SJSA1 (cell line): ENCODE data around the gene KCNN4. TPM values are rescaled to one million over a fixed set of nuclear protein-coding genes. Genes with fewer than 3 reads are reported as not detected.

Experiments used
- DNase-seq, 2 experiments: peaks; one replicate each; pipeline ENCODE4 v3.0.0-alpha.2; 2015 to 2020; ENCODE audit warnings: low spot score in 2 of 2, low read depth in 1 of 2
- H3K27ac ChIP-seq: fragments of 250-450 bp; sonication (Bioruptor Pico); 2 replicates; pipeline ENCODE4 v1.5.1; 2020; ENCODE audit warnings: mild to moderate bottlenecking, moderate library complexity
- H3K27me3 ChIP-seq: fragments of 250-450 bp; sonication (Bioruptor Pico); replicated peaks from 2 replicates; pipeline ENCODE4 v1.5.1; 2020; ENCODE audit warnings: mild to moderate bottlenecking, moderate library complexity
- H3K36me3 ChIP-seq: fragments of 250-450 bp; sonication (Bioruptor Pico); 2 replicates; pipeline ENCODE4 v1.5.1; 2020; ENCODE audit warnings: mild to moderate bottlenecking
- H3K4me1 ChIP-seq: fragments of 250-450 bp; sonication (Bioruptor Pico); replicated peaks from 2 replicates; pipeline ENCODE4 v1.6.1; 2021; ENCODE audit warnings: mild to moderate bottlenecking
- H3K4me3 ChIP-seq: fragments of 250-450 bp; sonication (Bioruptor Pico); 2 replicates; pipeline ENCODE4 v1.5.1; 2020; ENCODE audit warnings: mild to moderate bottlenecking
- H3K9me3 ChIP-seq: fragments of 250-450 bp; sonication (Bioruptor Pico); replicated peaks from 2 replicates; pipeline ENCODE4 v1.5.1; 2020; ENCODE audit warnings: mild to moderate bottlenecking
- total RNA-seq: library from RNA; depleted of rRNA; stranded (reverse); fragments of >200 nt; shearing (Covaris generic); gene quantifications from 2 replicates; pipeline ENCODE4 v1.2.3, GENCODE V29; 2014

The KCNN4 gene
- total RNA-seq, 1 experiment from 2014 or later = 5.1 TPM

DNA sequence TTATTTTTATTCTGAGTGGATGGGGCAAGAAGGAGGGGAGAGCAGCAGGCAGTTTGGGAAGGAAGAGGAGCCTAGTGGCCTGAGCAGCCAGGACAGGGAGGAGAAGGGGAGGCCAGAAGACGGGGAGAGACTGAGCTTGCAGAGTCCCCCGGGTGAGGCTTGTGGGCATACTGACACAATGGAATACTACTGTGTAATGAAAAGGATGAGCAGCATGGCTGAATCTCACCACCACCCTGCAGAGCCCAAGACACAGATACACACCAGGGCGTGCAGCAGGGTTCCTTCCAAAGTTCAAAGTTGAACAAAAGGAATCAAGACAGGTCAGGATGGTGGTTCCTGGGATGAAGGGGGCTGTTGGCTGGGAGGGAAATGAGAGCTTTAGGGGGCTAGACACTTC lies 18.0 kb downstream of the KCNN4 start:
- H3K27ac ChIP-seq = no peak overlapping the region
- peaks cover 59% of the 10 kb centered on the region for H3K4me1 ChIP-seq
- H3K36me3 ChIP-seq = 0 out of 2 replicates have a peak, but pooled peaks cover 4% of the 10 kb centered on the region
- no peaks in the 10 kb centered on the region for H3K27me3 ChIP-seq
- DNase-seq = no peak
- no peak overlapping the region for H3K4me3 ChIP-seq
- no peaks in the 10 kb centered on the region for H3K9me3 ChIP-seq

DNA sequence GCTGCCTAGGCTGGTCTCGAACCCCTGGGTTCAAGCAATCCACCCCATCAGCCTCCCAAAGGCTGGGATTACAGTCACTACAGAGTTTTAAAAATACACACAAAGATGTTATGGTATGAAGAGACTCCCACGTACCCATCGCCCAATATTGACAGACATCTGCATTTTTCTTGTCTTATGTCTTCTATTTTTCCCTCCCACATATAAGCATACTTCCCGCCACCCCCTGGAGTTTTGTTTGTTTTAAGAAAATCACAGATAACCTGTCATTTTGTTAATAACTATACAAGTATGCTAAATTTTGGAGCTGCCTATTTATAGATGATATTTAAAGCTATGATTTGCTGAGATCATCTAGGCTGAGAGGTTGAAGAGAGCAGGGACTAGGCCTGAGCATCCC lies 19.8 kb downstream of the KCNN4 start:
- Histone ChIP-seq H3K9me3 (no peaks in the 10 kb centered on the region), H3K27ac (no peak overlapping the region), H3K36me3 (peaks cover 8% of the 10 kb centered on the region; the same call in 1 of the 2 replicates), H3K4me3 (no peak overlapping the region), H3K27me3 (no peaks in the 10 kb centered on the region), H3K4me1 (peaks cover 68% of the 10 kb centered on the region)
- no peak for DNase-seq

DNA sequence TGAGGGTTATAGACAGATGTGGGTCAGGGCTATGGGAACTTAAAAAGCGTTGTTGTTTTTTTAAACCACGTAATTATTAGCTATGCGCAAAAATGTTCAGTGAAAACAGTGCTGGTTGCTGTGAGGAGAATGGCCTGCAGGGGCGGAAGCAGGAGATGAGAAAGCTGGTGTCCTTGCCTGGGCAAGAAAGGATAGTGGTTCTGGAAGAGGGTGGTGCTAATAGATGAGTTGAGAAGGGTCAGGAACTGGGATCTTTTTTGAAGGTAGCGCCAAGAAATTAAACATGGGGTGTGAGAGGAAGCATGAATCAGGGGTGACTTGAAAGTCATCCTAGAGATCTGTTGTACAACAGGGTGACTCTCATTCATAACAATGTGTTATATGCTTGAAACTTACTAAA lies 21.3 kb downstream of the KCNN4 start:
- Histone ChIP-seq H3K36me3 (peaks cover 16% of the 10 kb centered on the region), H3K27ac (no peak overlapping the region; the same call in 1 of the 2 replicates), H3K4me1 (peaks cover 64% of the 10 kb centered on the region), H3K27me3 (no peaks in the 10 kb centered on the region), H3K4me3 (no peak overlapping the region), H3K9me3 (no peaks in the 10 kb centered on the region)
- peak; percentile 47 to 58 for DNase-seq

DNA sequence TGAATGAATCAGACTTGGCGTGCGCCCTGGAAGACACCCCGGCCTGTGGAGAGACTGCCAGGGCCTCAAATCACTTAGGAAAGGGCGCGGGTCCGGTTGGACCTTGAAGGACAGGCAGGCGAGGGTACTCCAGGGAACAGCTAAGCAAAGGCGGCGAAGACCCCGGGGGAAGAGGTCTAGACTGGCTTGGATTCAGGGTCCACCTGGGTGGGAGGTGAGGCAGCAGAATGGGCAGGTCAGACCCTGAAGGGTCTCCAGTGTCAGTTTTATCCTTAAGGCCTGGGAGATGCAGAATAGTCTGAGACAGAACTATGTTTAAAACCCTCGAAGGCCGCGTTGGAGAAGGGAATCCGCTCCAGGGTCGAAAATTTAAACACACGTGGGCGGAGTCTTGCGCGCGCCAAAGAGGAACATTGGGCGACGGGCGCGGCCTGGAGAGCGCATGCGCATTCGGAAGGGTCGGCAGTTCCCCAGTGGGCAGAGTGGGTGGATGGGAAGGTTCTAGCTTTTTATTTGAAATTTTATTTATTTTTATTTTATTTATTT lies 25.4 kb downstream of the KCNN4 start:
- H3K27me3 ChIP-seq = no peaks in the 10 kb centered on the region
- peaks cover 77% of the 10 kb centered on the region for H3K4me1 ChIP-seq
- peaks cover 41% of the 10 kb centered on the region for H3K36me3 ChIP-seq
- no peaks in the 10 kb centered on the region for H3K9me3 ChIP-seq
- DNase-seq = peak; percentile 78 to 89
- peak overlapping the region; percentile 77 for H3K4me3 ChIP-seq
- peak overlapping the region; percentile 99 for H3K27ac ChIP-seq

DNA sequence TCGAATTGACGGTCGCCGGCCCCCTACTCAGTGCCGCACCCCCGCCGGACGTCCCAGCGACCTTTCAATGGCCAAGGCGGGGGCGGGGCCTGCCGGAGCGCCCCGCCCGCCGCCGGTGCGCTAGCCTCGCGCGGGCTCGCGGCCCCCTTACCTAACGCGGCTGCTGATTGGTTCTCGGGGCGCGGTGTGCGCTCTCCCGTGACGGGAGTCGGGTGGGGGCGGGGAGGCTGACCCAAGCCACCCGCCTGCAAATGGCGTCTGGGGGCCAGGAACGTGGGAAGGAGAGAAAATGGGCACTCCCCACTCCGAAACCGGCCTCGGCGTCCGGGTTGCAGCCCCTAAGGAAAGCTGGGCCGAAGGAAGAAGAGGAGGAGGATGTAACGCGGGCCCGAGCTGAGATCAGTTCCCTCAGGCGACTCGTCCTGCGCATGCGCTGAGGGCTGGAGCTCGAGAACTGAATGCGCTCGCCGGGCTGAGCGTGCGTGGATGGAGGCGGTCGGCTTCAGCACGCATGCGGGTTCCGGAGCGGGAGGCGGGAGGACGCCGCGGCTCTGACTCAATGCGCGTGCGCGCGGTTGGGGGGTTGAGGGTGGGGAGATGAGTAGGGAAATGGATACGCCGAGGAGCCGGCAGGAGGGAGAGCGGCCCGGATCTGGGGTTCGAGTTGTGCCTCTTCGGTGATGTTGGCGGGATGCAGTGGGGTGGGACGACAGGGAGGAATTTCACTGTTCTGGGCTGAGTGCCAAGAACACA lies 26.1 kb downstream of the KCNN4 start, which contains the start of gene SMG9:
Gene SMG9 (minus strand): TSS at position 460 of the 753 bp plus-strand sequence. CDS start 4,221 bp downstream, outside the sequence.
- DNase-seq = peak; percentile 99
- peak within 1 kb of the TSS; percentile 99 for H3K27ac ChIP-seq
- peaks cover 47% of the 10 kb centered on the region for H3K36me3 ChIP-seq
- peaks cover 75% of the 10 kb centered on the region for H3K4me1 ChIP-seq
- H3K27me3 ChIP-seq = no peaks in the 10 kb centered on the region
- no peaks in the 10 kb centered on the region for H3K9me3 ChIP-seq
- H3K4me3 ChIP-seq = peak within 1 kb of the TSS; percentile 77

DNA sequence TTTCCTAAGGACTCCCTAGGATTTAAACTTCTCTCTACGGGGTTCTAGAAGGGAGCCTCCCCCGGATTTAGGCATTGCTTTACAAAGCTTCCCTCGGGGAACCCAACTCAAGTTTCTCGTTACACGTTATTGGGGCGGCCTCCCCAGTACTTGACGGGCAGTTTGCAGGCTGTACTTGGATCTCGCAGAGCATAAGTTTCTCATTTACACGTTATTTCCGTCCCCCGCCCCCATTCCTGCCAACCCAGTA lies 26.6 kb downstream of the KCNN4 start:
- Histone ChIP-seq H3K9me3 (no peaks in the 10 kb centered on the region), H3K36me3 (peaks cover 52% of the 10 kb centered on the region), H3K4me3 (peak overlapping the region; percentile 77), H3K4me1 (peaks cover 70% of the 10 kb centered on the region), H3K27me3 (no peaks in the 10 kb centered on the region), H3K27ac (peak overlapping the region; percentile 99)
- DNase-seq = no peak

DNA sequence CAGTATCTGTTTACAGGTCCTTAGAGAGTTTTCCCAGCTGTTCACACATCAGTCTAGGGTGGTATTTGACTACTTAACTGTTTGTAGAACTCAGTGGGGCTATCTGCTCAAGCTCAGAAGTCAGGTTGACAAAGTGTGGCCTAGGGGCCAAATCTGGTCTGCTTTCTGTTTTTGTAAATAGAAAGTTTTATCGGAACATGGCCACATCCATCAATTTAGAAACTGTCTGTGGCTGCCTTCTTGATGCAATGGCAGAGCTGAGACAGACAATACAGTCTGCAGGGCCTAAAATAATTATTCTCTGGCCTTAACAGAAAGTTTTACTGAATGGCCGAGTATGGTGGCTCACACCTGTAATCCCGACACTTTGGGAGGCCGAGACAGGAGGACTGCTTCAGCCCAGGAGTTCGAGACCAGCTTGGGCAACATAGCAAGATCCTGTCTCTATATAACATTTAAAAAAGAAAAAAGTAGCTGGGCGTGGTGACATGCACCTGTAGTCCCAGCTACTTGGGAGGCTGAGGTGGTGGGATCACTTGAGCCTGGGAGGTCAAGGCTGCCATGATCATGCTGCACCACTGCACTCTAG lies 28.4 kb downstream of the KCNN4 start:
- no peak overlapping the region for H3K4me3 ChIP-seq
- no peaks in the 10 kb centered on the region for H3K27me3 ChIP-seq
- peaks cover 68% of the 10 kb centered on the region for H3K36me3 ChIP-seq
- no peak overlapping the region for H3K27ac ChIP-seq
- H3K9me3 ChIP-seq = no peaks in the 10 kb centered on the region
- peaks cover 55% of the 10 kb centered on the region for H3K4me1 ChIP-seq
- no peak for DNase-seq

DNA sequence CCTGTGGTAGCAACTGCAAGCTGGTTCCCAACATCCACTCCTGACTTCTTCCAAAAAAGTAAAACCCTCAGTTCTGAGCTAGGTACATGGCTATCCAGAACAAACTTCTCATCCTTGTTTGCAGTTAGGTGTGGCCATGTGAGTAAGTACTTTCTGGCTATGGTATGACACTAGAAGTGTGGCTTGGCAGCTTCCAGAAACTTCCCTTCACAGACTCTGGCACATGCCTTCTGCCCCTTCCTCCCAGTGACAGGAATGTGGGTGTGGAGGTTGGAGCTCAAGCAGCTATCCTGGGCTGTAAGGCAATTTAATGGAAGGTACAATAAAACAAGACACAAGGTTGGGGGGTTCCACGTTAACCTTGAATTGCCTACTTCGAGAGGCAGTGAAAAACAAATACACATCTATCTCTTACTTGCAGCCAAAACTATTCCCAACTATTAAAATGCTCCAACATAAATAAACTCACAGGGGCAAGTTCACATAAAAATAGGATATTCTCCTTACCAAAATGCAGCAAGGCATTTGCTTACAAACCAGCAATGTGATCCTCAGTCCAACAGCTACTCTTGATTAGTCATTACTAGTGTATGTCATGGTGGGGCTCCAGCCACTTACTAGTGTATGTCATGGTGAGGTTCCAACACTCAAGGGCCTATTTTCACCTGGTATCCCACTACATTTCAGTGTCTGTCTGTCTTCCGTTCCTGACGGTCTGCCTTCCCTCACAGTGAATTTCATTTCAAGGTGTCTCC lies 29.1 kb downstream of the KCNN4 start:
- no peaks in the 10 kb centered on the region for H3K9me3 ChIP-seq
- peaks cover 47% of the 10 kb centered on the region for H3K4me1 ChIP-seq
- peak in 1 of 2 experiments; percentile 28 for DNase-seq
- no peak overlapping the region for H3K4me3 ChIP-seq
- no peak overlapping the region for H3K27ac ChIP-seq
- H3K36me3 ChIP-seq = peaks cover 74% of the 10 kb centered on the region
- H3K27me3 ChIP-seq = no peaks in the 10 kb centered on the region

DNA sequence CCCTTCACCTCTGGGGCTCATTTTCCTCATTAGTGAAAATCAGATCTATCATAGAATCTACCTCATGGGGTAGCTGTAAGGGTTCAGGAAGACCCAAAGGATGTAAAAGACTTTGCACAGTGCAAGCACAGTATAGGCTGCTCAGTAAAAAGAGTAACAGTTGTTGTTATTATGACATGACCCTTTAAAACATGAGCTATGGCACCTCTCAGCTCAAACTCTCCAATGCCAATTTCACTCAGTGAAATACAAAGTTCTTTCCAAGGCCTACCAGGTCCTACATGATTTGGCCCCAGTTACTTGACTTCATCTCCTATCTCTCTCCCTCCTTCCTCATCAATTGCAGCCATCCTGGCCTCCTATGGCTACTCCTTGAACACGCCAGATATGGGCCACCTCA lies 30.9 kb downstream of the KCNN4 start:
- H3K4me3 ChIP-seq = no peak overlapping the region

DNA sequence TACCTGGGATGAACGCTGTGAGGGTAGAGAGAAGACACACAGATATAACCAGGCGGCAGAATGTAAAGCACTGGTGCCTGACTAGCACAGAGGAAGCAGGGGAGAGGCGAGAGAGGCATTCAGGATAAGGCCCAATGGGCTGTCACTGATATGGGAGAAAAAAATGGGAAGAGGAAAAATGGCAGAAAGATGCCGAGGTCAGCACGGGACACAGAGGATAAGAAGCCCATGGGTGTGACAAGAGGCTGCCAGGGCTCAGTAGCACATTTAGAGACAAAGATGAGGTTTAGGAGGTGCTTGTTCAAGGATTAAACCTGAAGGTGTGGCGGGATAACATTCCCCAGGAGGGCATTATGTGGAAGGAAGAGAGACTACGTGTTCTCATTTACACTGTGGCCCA lies 31.6 kb downstream of the KCNN4 start:
- H3K36me3 ChIP-seq = peaks cover 79% of the 10 kb centered on the region
- H3K4me3 ChIP-seq = no peak overlapping the region
- no peaks in the 10 kb centered on the region for H3K27me3 ChIP-seq
- no peaks in the 10 kb centered on the region for H3K9me3 ChIP-seq
- H3K4me1 ChIP-seq = peaks cover 30% of the 10 kb centered on the region
- no peak overlapping the region for H3K27ac ChIP-seq
- DNase-seq = no peak

More for the DNA sequence above, 30.9 kb downstream of the KCNN4 start:
- H3K27ac ChIP-seq = no peak overlapping the region
- peaks cover 30% of the 10 kb centered on the region for H3K4me1 ChIP-seq
- no peaks in the 10 kb centered on the region for H3K9me3 ChIP-seq
- H3K27me3 ChIP-seq = no peaks in the 10 kb centered on the region
- H3K36me3 ChIP-seq = peaks cover 77% of the 10 kb centered on the region
- DNase-seq = no peak

DNA sequence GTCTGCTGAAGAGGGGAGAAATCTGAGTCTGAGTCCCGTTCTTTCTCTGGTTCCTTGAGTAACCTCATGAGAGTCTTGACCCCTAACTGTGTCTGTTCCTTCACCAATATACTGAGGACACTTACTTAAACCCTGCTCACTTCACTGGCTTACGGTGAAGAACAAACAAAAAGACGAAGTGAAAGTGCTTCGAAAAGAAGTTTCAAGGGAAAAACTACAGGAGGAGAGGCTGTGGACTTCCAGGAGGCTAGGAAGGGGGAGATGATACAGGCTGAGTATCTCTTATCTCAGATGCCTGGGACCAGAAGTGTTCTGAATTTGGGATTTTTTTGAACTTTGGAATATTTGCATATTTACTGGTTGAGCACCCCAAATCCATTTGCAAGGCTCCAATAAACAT lies 32.1 kb downstream of the KCNN4 start:
- Histone ChIP-seq H3K9me3 (no peaks in the 10 kb centered on the region), H3K27ac (no peak overlapping the region), H3K36me3 (peaks cover 82% of the 10 kb centered on the region), H3K4me1 (peaks cover 25% of the 10 kb centered on the region), H3K4me3 (no peak overlapping the region), H3K27me3 (no peaks in the 10 kb centered on the region)
- DNase-seq = no peak

DNA sequence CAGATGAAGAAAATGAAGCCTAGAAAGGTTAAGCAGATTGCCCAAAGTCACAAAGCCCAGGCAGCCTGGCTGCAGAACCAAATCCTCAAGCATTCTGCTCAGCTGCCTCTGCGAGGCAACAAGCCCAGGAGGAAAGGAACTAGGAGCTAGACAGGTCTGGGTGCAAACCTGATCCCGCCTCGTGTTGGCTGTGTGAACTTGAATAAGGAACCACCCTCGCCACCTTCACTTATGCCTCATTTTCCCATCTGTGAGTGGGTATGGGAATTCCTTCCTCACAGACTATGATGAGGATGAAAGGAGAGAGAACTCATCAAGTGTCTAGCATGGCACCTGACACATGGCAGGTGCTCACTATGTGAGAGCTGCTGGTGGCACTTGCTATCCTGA lies 32.6 kb downstream of the KCNN4 start:
- Histone ChIP-seq H3K9me3 (no peaks in the 10 kb centered on the region), H3K36me3 (peaks cover 87% of the 10 kb centered on the region), H3K27ac (no peak overlapping the region), H3K4me1 (peaks cover 20% of the 10 kb centered on the region), H3K27me3 (no peaks in the 10 kb centered on the region), H3K4me3 (no peak overlapping the region)
- DNase-seq = no peak

DNA sequence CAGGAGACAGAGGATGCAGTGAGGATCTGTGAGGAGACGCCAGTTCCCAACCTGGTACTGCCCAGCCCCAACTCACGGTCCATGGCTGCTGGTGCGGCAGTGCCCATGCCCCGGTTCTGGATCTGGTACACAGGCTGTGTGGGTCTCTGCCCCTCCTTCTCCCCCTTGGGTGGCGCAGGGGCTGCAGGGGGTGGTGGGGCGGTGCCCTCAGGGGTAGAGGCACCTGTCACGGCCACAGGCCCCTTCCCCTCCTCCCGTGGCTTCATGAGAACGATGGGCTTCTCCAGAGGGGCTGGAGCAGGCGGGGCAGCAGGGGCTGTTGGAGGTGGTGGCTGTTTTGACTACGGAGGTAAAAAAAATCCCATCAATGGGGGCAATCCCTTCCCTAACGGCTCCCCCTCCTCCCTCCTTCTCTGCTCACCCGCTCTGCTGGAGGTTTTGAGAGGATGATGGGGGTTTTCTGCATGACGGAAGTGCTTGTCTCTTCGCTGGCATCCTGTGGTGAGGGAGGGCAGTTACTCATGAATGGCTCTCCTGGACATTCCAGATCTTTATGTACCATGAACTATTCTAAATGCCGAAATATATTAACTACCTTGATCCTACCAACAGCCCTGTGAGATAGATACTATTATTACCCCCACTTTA lies 33.1 kb downstream of the KCNN4 start:
- Histone ChIP-seq H3K4me3 (no peak overlapping the region), H3K4me1 (peaks cover 15% of the 10 kb centered on the region), H3K27me3 (no peaks in the 10 kb centered on the region), H3K27ac (no peak overlapping the region), H3K36me3 (peaks cover 93% of the 10 kb centered on the region), H3K9me3 (no peaks in the 10 kb centered on the region)
- no peak for DNase-seq
